ENCODE data around the gene RABAC1.
"Not testable (repeated sequence)": the region's sequence is repeated elsewhere in the genome, so short reads cannot be mapped to it uniquely, and the experiment has no call there.

Gene RABAC1

GRCh38 chr19:41959056-41960053 is at the start of gene RABAC1:
Gene RABAC1 (minus strand): TSS chr19:41959321. CDS start chr19:41959292, 29 bp downstream.
- peak; percentile 67 to 77 for DNase-seq (ENCODE audit: low read depth in 1 of 2, low spot score in 1 of 2)

- DNase-seq (ENCODE audit: low read depth in 1 of 2, low spot score in 1 of 2): no peak
These were observed 47.4 kb upstream of the RABAC1 start for GRCh38 chr19:42006569-42006968.

GRCh38 chr19:42005504-42005903 is 46.4 kb upstream of the RABAC1 start:
- no peak for DNase-seq (ENCODE audit: low read depth in 1 of 2, low spot score in 1 of 2)

GRCh38 chr19:42003506-42004294 is 44.6 kb upstream of the RABAC1 start:
- DNase-seq (ENCODE audit: low read depth in 1 of 2, low spot score in 1 of 2): no peak

GRCh38 chr19:41999878-42000208 is 40.7 kb upstream of the RABAC1 start:
- no peak for DNase-seq (ENCODE audit: low read depth in 1 of 2, low spot score in 1 of 2)

GRCh38 chr19:41999071-41999877 is 40.2 kb upstream of the RABAC1 start:
- no peak for DNase-seq (ENCODE audit: low read depth in 1 of 2, low spot score in 1 of 2)

GRCh38 chr19:41998246-41999020 is 39.3 kb upstream of the RABAC1 start:
- DNase-seq (ENCODE audit: low read depth in 1 of 2, low spot score in 1 of 2): no peak

- DNase-seq (ENCODE audit: low read depth in 1 of 2, low spot score in 1 of 2): no peak
These were observed 38.7 kb upstream of the RABAC1 start for GRCh38 chr19:41997851-41998229.

- DNase-seq (ENCODE audit: low read depth in 1 of 2, low spot score in 1 of 2): no peak
These were observed 38.2 kb upstream of the RABAC1 start for GRCh38 chr19:41997121-41997850.

- no peak for DNase-seq (ENCODE audit: low read depth in 1 of 2, low spot score in 1 of 2)
These were observed 37.1 kb upstream of the RABAC1 start for GRCh38 chr19:41995959-41996797.

- no peak for DNase-seq (ENCODE audit: low read depth in 1 of 2, low spot score in 1 of 2)
These were observed 36.2 kb upstream of the RABAC1 start for GRCh38 chr19:41994994-41995958.

- DNase-seq (ENCODE audit: low read depth in 1 of 2, low spot score in 1 of 2): no peak
These were observed 35.4 kb upstream of the RABAC1 start for GRCh38 chr19:41994521-41994971.

- DNase-seq (ENCODE audit: low read depth in 1 of 2, low spot score in 1 of 2): peak; percentile 29 to 53
These were observed 34.7 kb upstream of the RABAC1 start, which contains the start of gene ATP1A3 for GRCh38 chr19:41993612-41994483. Gene ATP1A3 (minus strand): TSS chr19:41994230. CDS start chr19:41994076, 154 bp downstream.

GRCh38 chr19:41991925-41992569 is 32.9 kb upstream of the RABAC1 start:
- DNase-seq (ENCODE audit: low read depth in 1 of 2, low spot score in 1 of 2): not testable (repeated sequence)

GRCh38 chr19:41991025-41991424 is 31.9 kb upstream of the RABAC1 start:
- DNase-seq (ENCODE audit: low read depth in 1 of 2, low spot score in 1 of 2): no peak

GRCh38 chr19:41990615-41991014 is 31.5 kb upstream of the RABAC1 start:
- no peak for DNase-seq (ENCODE audit: low read depth in 1 of 2, low spot score in 1 of 2)
